ENCODE data around the gene MUC4.

MUC4 gene

GRCh38 chr3:195699860-195700259 is 111.9 kb downstream of the MUC4 start:
- DNase-seq (ENCODE audit: low spot score), result no peak

DNA sequence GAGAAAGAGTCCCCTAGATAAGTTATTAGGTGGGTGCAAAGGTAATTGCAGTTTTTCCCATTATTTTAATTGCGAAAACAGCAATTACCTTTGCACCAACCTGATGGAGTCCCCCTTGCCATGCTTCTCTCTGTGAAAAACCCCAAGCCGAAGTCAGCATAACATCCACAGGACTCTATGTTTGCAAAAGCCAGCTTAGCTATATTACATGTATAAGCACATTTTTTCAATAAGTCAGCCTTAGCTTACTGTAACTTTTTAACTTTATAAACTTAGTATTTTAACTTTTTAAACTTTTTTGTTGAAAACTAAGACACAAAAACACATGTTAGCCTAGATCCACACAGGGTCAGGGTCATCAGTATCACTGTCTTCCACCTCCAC is 112.3 kb downstream of the MUC4 start:
- DNase-seq (ENCODE audit: low spot score), result no peak

DNA sequence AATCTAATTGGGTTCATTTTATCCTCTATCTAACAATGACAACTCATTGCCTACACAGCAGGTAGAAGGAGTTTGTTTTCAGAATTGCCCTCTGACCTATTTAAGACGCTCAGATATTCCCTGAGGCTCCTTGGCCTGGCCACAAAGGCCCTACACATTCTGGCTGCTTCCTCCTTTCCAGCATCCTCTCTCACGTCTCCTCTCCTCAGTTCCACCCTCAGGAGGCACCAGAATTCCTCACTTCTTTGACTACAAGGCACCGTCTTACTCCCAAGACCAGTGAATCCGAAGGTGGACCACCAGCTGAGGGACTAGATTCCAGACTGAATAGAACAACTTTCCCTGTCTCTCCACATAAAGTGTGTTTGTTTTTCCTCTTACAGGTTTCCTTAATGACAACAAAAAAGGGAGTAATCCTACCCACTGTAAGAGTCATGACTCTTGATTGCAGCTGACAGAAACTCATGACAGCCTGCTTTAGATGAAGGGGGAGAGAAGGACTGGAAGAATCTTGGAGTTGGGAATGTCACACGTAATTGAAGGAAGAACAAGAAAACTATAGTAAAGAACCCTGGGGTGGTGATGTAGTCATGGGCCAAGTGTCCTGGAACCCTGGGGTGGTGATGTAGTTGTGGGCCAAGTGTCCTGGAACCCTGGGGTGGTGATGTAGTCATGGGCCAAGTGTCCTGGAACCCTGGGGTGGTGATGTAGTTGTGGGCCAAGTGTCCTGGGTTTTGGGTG is 112.9 kb downstream of the MUC4 start:
- no peak for DNase-seq (ENCODE audit: low spot score)

- DNase-seq (ENCODE audit: low spot score), result no peak
Measured at GRCh38 chr3:195698325-195698646, 113.4 kb downstream of the MUC4 start.

GRCh38 chr3:195697582-195698324 is 114.0 kb downstream of the MUC4 start:
- DNase-seq (ENCODE audit: low spot score), result no peak

Data from CD4-positive, alpha-beta T cell treated with Interleukin-6 at 100 ng/mL for 8 hours (primary cell).